Renal pelvis (tissue), 4 donors: ENCODE measurements around the gene TUBB2A. TPM values are rescaled to one million over a fixed set of nuclear protein-coding genes. Genes with fewer than 3 reads are reported as not detected.
"Not testable (repeated sequence)": the region's sequence is repeated elsewhere in the genome, so short reads cannot be mapped to it uniquely, and the experiment has no call there.

ENCODE experiments used
- DNase-seq: peaks from one replicate; pipeline ENCODE4 v3.0.0-alpha.2; 2013
- polyA plus RNA-seq, 3 donors: library from polyadenylated mRNA; unstranded; fragments of 120-200 nt; gene quantifications; one replicate each; pipeline ENCODE4 v1.2.1, GENCODE V29; 2013; ENCODE audit not compliant: insufficient read length in 3 of 3

Gene TUBB2A
- polyA plus RNA-seq, 3 donors: 54.5 to 84.7 (median 55.5) TPM

DNA sequence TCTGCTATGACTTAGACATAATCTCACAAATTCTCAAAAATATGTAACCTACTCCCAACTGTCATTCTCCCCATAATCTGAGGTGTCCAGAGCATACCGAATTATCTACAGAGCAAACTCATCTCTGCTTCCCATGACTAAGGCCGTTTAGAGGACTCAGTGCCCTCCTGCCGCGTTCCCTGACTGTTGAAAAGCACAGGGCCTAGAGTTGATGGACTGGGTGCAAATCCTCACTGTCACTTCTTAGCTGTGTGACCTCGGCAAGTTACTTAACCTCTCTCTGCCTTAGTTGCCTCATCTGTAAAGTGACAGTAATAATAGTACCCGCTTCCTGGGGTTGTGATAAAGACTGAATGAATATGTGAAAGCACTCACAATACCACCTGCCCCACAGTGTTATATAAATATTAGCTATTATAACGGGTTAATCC is 4.7 kb upstream of the TUBB2A start:
- no peak for DNase-seq

DNA sequence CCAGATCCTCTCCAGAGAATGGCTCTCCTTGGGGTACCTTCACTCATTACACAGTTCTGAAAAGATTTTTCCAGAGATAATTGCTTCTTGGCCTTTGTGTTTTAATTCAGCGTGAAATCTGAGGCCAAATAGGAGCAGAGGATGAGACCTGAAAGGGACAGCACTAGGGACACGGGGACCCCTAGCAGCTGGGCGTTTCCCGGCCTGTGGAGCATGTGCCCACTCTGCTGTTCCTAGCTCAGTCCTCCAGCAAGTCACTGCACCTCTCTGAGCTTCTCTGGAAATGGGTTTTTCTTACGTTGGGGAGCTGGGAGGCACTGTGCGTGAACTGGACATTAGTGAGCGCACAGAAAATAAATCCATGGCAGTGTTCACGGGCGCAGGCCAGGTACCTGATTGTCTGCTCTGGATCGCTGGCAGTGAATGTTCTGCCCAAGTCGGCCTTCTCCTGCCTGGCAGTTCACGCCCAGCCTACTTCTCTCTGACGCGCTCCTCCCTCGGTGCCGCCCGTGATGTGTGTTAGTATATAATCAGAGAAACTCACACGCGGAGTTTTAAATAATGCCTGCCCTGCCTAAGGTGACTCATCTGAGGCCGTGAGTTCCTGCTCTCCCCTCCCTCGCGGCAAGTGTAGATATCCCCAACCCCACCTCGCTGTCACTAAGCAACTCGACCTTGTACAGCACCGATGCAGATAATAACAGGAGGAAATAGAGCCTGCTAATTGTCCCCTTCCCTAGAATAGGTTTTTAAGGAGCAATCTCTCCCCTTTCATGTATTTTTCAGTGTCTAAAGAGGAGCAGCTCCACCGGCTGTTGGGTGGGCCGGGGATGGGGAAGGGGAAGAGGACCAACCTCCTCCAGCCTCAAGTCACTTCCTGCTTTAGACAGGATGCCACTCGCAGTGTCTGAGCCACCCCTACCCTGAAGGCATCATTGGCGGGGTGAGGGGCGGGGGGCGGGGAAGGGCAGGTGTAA is 2.7 kb upstream of the TUBB2A start:
- DNase-seq: no peak

GRCh38 chr6:3156184-3157130 is 887 bp downstream of the TUBB2A start:
- not testable (repeated sequence) for DNase-seq

GRCh38 chr6:3155416-3155815 is 1.9 kb downstream of the TUBB2A start:
- not testable (repeated sequence) for DNase-seq

- DNase-seq: no peak
These were observed 4.7 kb downstream of the TUBB2A start for GRCh38 chr6:3152689-3153088.

- DNase-seq: no peak
These were observed 5.7 kb downstream of the TUBB2A start for GRCh38 chr6:3151691-3152090.

GRCh38 chr6:3147914-3148757 is 9.2 kb downstream of the TUBB2A start:
- DNase-seq: no peak

GRCh38 chr6:3144571-3144970 is 12.8 kb downstream of the TUBB2A start:
- DNase-seq: no peak

- DNase-seq: no peak
These were observed 14.2 kb downstream of the TUBB2A start for GRCh38 chr6:3143158-3143557.

DNA sequence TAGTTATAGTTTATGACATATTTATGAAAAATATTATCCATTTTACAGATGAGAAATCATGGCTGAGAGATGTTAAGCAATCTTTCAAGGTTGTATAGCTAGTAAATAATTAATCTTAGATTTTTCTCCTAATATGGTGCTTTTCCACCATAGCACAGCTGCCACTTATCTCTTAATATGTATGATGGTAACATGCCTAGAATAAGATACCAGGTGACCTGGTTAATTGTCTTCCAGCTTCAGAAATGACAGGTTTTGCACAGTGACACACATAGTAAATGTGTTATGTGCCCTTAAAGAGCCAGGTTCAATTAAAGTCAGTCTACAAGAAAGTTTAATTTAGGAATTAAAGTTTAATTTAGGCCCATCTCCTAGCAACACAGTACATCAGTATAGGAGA is 14.8 kb downstream of the TUBB2A start:
- DNase-seq: no peak

DNA sequence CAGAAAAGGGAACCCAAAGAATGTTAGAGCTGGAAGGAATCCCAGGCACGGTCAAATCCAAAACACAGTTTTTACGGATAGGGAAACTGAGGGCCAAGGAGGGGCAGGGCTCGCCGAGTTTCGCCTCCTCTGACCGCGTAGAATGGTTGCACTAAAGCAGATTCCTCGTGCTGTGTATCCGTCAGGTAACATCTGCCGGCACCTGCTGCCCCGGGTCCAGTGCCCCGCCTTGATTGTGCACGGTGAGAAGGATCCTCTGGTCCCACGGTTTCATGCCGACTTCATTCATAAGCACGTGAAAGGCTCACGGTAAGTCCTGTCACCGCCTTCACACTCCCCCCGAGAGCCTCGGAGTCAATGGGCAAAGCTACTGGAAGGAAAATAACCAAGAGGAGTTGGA is 17.1 kb downstream of the TUBB2A start:
- DNase-seq: no peak

- no peak for DNase-seq
These were observed 18.0 kb downstream of the TUBB2A start for GRCh38 chr6:3139090-3139903.

GRCh38 chr6:3138341-3138740 is 19.0 kb downstream of the TUBB2A start:
- no peak for DNase-seq

DNA sequence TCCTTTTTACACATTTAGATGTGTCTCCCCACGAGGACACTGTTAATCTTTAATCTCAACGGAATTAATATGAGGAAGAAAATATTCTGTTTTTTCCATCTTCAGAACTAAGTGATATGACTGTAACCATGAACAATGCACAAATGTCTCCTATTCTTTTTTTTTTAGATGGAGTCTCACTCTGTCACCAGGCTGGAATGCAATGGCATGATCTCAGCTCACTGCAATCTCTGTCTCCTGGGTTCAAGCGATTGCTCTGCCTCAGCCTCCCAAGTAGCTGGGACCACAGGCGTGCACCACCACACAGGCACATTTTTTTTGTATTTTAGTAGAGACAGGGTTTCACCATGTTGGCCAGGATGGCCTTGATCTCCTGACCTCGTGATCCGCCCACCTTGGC is 19.5 kb downstream of the TUBB2A start:
- not testable (repeated sequence) for DNase-seq

DNA sequence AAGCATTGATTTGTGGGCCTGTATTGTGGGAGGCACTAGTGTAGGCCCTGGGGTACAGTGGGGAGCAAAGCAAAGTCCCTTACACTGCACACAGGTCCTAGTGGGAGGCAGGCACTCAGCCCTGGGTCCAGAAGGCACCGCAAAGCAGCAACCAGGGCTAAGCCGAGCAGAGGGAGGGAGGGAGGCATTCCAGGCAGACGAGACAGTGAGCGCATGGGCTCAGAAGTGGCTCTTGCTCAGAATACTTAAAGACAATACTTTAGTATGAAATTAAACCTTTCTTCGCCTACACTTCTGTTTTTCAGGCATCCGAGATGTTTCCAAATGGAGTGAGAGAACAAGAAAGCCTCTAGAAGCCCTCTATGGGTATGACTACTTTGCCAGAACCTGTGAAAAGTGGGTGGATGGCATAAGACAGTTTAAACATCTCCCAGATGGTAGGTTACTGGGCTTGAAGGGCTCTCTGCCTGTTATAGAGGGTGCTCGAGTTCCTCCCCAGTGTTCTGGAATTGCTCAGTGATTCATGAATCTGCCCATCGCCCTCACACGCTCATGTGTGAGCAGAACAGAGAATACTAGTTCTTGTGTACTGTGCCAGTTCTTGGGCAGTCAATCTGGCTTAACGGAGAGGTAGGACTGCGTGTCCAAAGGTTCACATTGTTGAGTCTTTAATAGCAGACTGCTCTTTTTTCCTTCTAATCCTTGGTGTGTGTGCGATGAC is 20.1 kb downstream of the TUBB2A start:
- no peak for DNase-seq

GRCh38 chr6:3136292-3137011 is 20.9 kb downstream of the TUBB2A start:
- no peak for DNase-seq

DNA sequence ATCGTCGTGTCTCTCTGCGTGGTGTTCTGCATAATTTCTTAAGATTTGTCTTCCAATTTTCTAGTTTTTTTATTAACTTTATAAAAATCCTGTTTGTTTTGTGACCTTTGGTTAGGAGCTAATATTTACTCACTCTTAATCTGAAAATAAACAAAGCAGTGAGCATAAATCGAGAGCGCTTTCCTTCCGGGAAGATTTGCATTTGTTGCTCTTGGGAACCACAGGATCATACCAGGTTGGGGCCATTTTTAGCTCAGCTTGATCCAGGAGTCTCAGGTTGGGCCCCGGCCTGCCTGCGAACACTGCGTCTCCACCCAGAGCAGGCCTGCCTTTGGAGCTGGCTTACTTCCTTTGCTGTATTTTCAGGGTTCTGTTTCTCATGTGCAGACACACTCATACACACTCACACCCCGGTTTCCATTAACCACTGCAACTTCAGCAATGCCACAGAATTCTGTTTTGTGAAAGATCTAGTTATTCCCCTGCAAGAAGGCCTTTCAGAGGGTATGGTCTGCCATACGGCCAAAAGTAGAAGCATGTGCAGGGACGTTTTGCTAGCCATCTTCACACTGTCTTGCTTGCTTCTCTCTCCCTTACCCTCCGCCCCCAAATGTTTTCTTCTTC is 21.6 kb downstream of the TUBB2A start:
- DNase-seq: no peak

DNA sequence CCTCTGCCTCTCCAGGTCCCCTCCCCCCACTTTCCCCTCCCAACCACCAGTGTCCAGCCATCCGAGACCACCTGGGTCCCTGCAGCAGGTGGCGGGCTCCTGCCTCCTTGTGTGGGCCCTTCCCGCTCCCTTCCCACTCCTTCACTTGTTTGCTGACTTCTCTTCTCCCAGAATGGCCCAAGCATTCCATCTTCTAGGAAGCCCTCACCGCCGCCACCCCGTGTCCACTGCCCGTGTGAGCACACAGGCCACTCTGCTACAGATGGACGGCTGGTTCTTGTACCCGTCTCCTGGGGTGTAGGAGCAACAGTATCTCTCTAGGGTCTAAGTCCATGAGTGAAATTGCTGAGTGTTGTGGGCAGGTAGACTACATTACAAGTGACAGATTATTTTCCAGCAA is 23.8 kb downstream of the TUBB2A start:
- no peak for DNase-seq

- no peak for DNase-seq
These were observed 25.6 kb downstream of the TUBB2A start for GRCh38 chr6:3131695-3132094.
